ENCODE results near the gene APOBEC4. TPM values are rescaled to one million over a fixed set of nuclear protein-coding genes. Genes with fewer than 3 reads are reported as not detected.
A peak's percentile ranks its signal among the peaks of the same experiment; 100 is the strongest.

The APOBEC4 gene
- total and polyA plus RNA-seq, 2 of the 13 experiments (the other 11 are each of a cell fraction or from before 2014, with no cell fraction given), result not detected

GRCh38 chr1:183699616-183700160, 46.6 kb upstream of the APOBEC4 start (continued):
- peak; percentile 58; the same call in 1 of the 2 replicates for TF ChIP-seq ZNF281 (CRISPR knock-in tag; IDR thresholded peaks at IDR 0.05; ENCODE audit: borderline replicate concordance)
- no peak; the same call in 1 of the 2 replicates for TF ChIP-seq JUNB (CRISPR knock-in tag; IDR thresholded peaks at IDR 0.05; ENCODE audit: borderline replicate concordance)
- no peak for TF ChIP-seq ZBTB43 (CRISPR knock-in tag; conservative IDR thresholded peaks at IDR 0.05)
- TF ChIP-seq ZNF10 (CRISPR knock-in tag; IDR thresholded peaks at IDR 0.05; ENCODE audit: borderline replicate concordance, low read depth), result no peak
- no peak for TF ChIP-seq U2AF1 (optimal IDR thresholded peaks at IDR 0.05; ENCODE audit: low read depth, low read length)
- TF ChIP-seq STAT5B (CRISPR knock-in tag; IDR thresholded peaks at IDR 0.05), result peak; percentile 14; the same call in 1 of the 2 replicates
- no peak for TF ChIP-seq ZNF343 (CRISPR knock-in tag; IDR thresholded peaks at IDR 0.05)
- no peak for TF ChIP-seq HCFC1 (IDR thresholded peaks at IDR 0.05; ENCODE audit: low read depth, low read length)
- peak; percentile 74; the same call in 1 of the 2 replicates for TF ChIP-seq CBFB (CRISPR knock-in tag; IDR thresholded peaks at IDR 0.05)
- TF ChIP-seq GPBP1L1 (CRISPR knock-in tag; IDR thresholded peaks at IDR 0.05), result no peak
- peak; percentile 96 for TF ChIP-seq ARID3A (IDR thresholded peaks at IDR 0.05; ENCODE audit: low read depth, low read length)
- TF ChIP-seq PHF8 (CRISPR knock-in tag; IDR thresholded peaks at IDR 0.05), result peak; percentile 25; the same call in 1 of the 2 replicates
- TF ChIP-seq RBFOX2 (IDR thresholded peaks at IDR 0.05; ENCODE audit: low read depth, low read length), result no peak
- TF ChIP-seq ZFP82 (CRISPR knock-in tag; IDR thresholded peaks at IDR 0.05; ENCODE audit: borderline replicate concordance), result no peak
- TF ChIP-seq ZNF780A (CRISPR knock-in tag; IDR thresholded peaks at IDR 0.05), result no peak
- TF ChIP-seq ETS1 (CRISPR knock-in tag; IDR thresholded peaks at IDR 0.05), result no peak
